Natural killer cell (primary cell): ENCODE data around the gene FERMT1. TPM values are rescaled to one million over a fixed set of nuclear protein-coding genes. Genes with fewer than 3 reads are reported as not detected.

Source experiments
- ATAC-seq, 3 donors: fragments of 150-1000 bp in 2 of 3; fragments of 200-7000 bp in 1 of 3; cut with Tn5 transposase; 1 replicate in 1 of 3; 2 replicates in 2 of 3; pipeline ENCODE4 v1.10.0; 2021; ENCODE audit warnings: mild to moderate bottlenecking in 2 of 3, moderate library complexity in 2 of 3
- DNase-seq, 2 donors: peaks; one replicate each; pipeline versions ENCODE4 v3.0.0 to v3.0.0-alpha.2; 2013 to 2021; ENCODE audit warnings: mixed read lengths in 1 of 2
- H3K27ac ChIP-seq: one replicate; pipeline ENCODE4 v1.5.1; 2013; ENCODE audit warnings: mild to moderate bottlenecking, low read length
- H3K27me3 ChIP-seq: one replicate; pipeline ENCODE4 v1.6.1; 2013; ENCODE audit warnings: low read length; ENCODE audit not compliant: control insufficient read depth, insufficient read depth
- H3K36me3 ChIP-seq: one replicate; pipeline ENCODE4 v1.6.1; 2013; ENCODE audit warnings: low read length; ENCODE audit not compliant: control insufficient read depth, insufficient read depth
- H3K4me1 ChIP-seq: one replicate; pipeline ENCODE4 v1.6.1; 2013; ENCODE audit warnings: low read length; ENCODE audit not compliant: control insufficient read depth, insufficient read depth
- H3K4me3 ChIP-seq: one replicate; pipeline ENCODE4 v1.5.1; 2013; ENCODE audit warnings: low read length
- H3K9me3 ChIP-seq: one replicate; pipeline ENCODE4 v1.6.1; 2013; ENCODE audit warnings: low read length; ENCODE audit not compliant: control insufficient read depth, insufficient read depth
- H3K27ac Mint-ChIP-seq, 2 donors: one replicate each; pipeline ENCODE4 v1.8.0; 2022; ENCODE audit warnings: mild to moderate bottlenecking in 2 of 2, mixed read lengths in 2 of 2, moderate library complexity in 1 of 2
- H3K27me3 Mint-ChIP-seq, 2 donors: one replicate each; pipeline ENCODE4 v1.8.0; 2022; ENCODE audit warnings: low read depth in 2 of 2, mixed read lengths in 2 of 2
- H3K36me3 Mint-ChIP-seq: one replicate; pipeline ENCODE4 v1.8.0; 2022; ENCODE audit warnings: mixed read lengths
- H3K4me1 Mint-ChIP-seq, 2 donors: one replicate each; pipeline ENCODE4 v1.8.0; 2022; ENCODE audit warnings: mixed read lengths in 2 of 2
- H3K4me3 Mint-ChIP-seq: one replicate; pipeline ENCODE4 v1.8.0; 2022; ENCODE audit warnings: mild to moderate bottlenecking, moderate library complexity, mixed read lengths
- H3K9me3 Mint-ChIP-seq, 2 donors: one replicate each; pipeline ENCODE4 v1.8.0; 2022; ENCODE audit warnings: mixed read lengths in 2 of 2
- CTCF ChIP-seq: fragments of 200-600 bp; IDR thresholded peaks from one replicate; pipeline ENCODE4 v1.8.0; 2022; ENCODE audit warnings: antibody characterized with exemption
- WGBS: methylation state at CpG from one replicate; pipeline ENCODE4 v1.1.7; 2013; ENCODE audit warnings: missing lambda C conversion rate; ENCODE audit not compliant: insufficient coverage; 5-methylcytosine and 5-hydroxymethylcytosine counted together
- intact Hi-C: fragments of 100-400 bp; cut with micrococcal nuclease; formaldehyde crosslinking; loops from one replicate; pipeline ENCODE4 v1.14.2; 2022
- total RNA-seq, 4 donors: library from RNA; stranded (reverse); fragments of 120-200 nt in 1 of 4; gene quantifications; one replicate each; pipeline versions ENCODE4 v1.2.3 to v1.2.4, GENCODE V29; 2013 to 2022

Gene FERMT1
- total RNA-seq, 3 donors from 2014 or later (not counting 1 experiment from before 2014, with no cell fraction given): not detected

DNA sequence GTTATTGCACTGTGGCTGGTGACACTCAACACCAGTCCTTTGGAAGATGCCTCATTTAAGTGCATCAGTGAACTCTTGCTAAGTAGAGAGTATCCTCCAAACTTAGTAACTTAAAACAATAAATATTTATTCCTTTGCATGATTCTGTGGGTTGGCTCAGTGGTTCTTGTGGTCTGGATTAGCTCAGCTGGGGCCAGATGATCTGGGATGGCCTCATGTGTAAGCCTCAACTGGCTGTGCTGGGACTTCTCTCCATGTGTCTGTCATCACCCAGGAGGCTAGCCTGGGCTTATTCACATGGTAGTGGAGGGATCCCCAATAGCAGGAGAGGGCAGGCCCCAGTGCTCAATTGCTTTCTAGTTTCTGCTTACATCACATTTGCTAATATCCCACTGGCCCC is 77.3 kb downstream of the FERMT1 start:
- no peaks in the 10 kb centered on the region for H3K9me3 Mint-ChIP-seq
- ATAC-seq (no peak), DNase-seq (no peak)
- no peak overlapping the region for H3K27ac ChIP-seq
- H3K4me1 ChIP-seq: no peaks in the 10 kb centered on the region
- no peak overlapping the region for H3K4me3 ChIP-seq
- H3K27me3 ChIP-seq: no peaks in the 10 kb centered on the region
- TF ChIP-seq CTCF: no peak
- peaks cover 11% of the 10 kb centered on the region for H3K36me3 ChIP-seq
- H3K27ac Mint-ChIP-seq: no peak overlapping the region
- peaks cover 4 to 5% of the 10 kb centered on the region in 2 donors for H3K27me3 Mint-ChIP-seq
- intact Hi-C loops: no loop called here
- no peaks in the 10 kb centered on the region for H3K9me3 ChIP-seq
- no peaks in the 10 kb centered on the region for H3K36me3 Mint-ChIP-seq
- H3K4me3 Mint-ChIP-seq: no peak overlapping the region
- peaks cover 9 to 10% of the 10 kb centered on the region in 2 donors for H3K4me1 Mint-ChIP-seq

DNA sequence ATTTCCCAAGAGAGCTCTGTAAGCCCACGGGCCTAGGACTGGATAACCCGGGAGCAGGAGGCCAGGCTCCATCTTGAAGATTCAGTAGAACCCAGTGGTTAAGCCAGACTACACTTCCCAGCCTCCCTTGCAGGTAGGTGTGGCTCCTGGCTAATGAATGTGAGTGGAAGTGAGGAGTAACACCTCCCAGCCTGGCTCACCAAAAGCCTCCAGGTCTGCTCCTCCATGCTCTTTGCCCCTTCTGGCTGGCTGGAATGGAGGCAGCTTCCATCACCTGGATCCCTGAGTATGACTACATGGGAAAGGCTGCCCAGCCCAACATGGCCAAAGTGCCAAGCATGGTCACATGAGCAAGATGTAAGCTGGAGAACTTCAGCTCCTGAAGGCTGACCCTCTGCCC is 78.7 kb downstream of the FERMT1 start:
- no peak for TF ChIP-seq CTCF
- ATAC-seq (no peak), DNase-seq (no peak)
- Histone ChIP-seq H3K4me3 (no peak overlapping the region), H3K4me1 (no peaks in the 10 kb centered on the region), H3K27me3 (no peaks in the 10 kb centered on the region), H3K36me3 (peaks cover 17% of the 10 kb centered on the region), H3K27ac (no peak overlapping the region), H3K9me3 (no peaks in the 10 kb centered on the region)
- Mint-ChIP-seq H3K4me1 (peaks cover 9% of the 10 kb centered on the region in 2 donors), H3K4me3 (no peak overlapping the region), H3K27me3 (no peaks in the 10 kb centered on the region), H3K9me3 (no peaks in the 10 kb centered on the region), H3K36me3 (no peaks in the 10 kb centered on the region), H3K27ac (no peak overlapping the region)
- WGBS: 88% methylated on average over 2 of the region's 2 CpGs
- intact Hi-C loops: no loop called here

- WGBS: 97% methylated on average over 26 of the region's 26 CpGs
- intact Hi-C loops: no loop called here
- Histone ChIP-seq H3K9me3 (no peaks in the 10 kb centered on the region), H3K27ac (no peak overlapping the region), H3K4me1 (no peaks in the 10 kb centered on the region), H3K4me3 (no peak overlapping the region), H3K36me3 (peaks cover 32% of the 10 kb centered on the region), H3K27me3 (no peaks in the 10 kb centered on the region)
- ATAC-seq (no peak), DNase-seq (no peak)
- no peak for TF ChIP-seq CTCF
- Mint-ChIP-seq H3K9me3 (no peaks in the 10 kb centered on the region), H3K27me3 (no peaks in the 10 kb centered on the region), H3K27ac (no peak overlapping the region), H3K4me1 (no peaks in the 10 kb centered on the region), H3K4me3 (no peak overlapping the region), H3K36me3 (no peaks in the 10 kb centered on the region)
These were observed 81.0 kb downstream of the FERMT1 start for GRCh38 chr20:6041808-6042265.
